GM19395 (cell line): Measurements from ENCODE around the gene SORCS2.
"Not testable (repeated sequence)": the region's sequence is repeated elsewhere in the genome, so short reads cannot be mapped to it uniquely, and the experiment has no call there.

Experiments
- ATAC-seq: cut with Tn5 transposase; IDR thresholded peaks from one replicate; pipeline ENCODE4 v1.9.1; 2021; ENCODE audit warnings: mild to moderate bottlenecking, moderate library complexity; ENCODE audit not compliant: unreplicated experiment

Gene SORCS2

GRCh38 chr4:7159923-7160322 lies 32.4 kb upstream of the SORCS2 start:
- ATAC-seq: no peak

DNA sequence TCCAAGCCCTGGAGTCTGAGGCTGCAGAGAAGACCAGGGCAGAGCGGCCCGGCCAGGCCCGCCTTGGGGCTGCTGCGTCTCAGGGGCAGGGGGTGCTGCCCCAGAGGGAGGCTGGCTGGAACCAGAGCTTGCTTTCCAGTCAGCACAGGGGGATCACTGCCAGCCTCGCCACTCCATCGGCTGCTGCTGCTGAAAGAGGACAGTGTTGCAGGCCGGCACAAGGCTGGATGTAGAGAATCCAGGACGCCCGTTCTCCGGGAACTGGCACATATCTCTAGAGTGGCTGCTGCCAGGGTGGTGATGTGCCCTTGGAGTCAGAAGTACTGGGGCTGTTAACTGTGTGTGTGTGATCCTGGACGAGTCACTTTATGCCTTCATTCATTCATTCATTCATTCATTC lies 31.9 kb upstream of the SORCS2 start:
- ATAC-seq: no peak

DNA sequence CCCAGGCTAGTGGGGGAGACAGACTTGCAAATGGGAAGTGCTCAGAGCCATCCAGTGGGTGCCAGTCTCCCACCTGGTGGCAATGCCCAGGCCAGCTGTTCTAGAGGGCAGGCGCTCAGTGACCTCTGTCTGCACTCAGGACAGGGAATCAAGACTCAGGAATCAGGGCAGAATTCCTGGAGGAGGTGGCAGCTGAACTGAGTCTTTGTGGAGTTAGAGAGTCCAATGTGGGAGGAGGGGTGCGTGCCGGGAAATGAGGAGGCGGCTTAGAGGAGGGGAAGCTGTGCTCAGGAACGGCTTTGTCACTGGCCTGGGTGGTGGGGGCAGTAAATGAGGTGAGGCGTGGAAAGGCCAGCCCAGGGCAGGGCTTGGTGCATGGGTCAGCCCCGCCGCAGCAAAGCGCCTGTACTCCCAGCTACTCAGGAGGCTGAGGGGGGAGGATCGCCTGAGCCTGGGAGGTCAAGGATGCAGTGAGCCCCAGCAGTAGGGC lies 31.3 kb upstream of the SORCS2 start:
- no peak for ATAC-seq

DNA sequence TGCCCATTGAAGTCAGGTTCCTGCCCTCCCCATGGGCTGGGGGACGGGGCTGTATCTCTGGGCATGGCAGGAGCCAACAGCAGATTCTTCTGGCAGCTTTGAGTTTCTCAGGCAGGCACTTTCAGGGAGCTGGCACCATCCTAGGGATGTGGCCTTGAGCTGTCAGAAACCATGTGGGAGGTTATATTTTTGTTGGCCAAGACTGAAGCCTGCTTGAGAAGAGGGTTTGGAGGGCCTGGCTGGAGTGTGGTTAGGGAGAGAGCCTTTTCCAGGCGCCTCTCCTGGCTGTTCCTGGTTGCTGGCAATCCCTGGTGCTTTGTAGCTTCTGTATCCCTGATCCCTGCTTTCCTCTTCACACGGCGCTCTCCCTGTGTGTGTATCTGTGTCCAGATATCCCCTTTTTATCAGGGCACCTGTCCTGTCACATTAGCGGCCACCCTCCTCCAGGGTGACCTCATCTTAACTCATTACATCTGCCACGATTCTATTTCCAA lies 30.6 kb upstream of the SORCS2 start:
- ATAC-seq: no peak

DNA sequence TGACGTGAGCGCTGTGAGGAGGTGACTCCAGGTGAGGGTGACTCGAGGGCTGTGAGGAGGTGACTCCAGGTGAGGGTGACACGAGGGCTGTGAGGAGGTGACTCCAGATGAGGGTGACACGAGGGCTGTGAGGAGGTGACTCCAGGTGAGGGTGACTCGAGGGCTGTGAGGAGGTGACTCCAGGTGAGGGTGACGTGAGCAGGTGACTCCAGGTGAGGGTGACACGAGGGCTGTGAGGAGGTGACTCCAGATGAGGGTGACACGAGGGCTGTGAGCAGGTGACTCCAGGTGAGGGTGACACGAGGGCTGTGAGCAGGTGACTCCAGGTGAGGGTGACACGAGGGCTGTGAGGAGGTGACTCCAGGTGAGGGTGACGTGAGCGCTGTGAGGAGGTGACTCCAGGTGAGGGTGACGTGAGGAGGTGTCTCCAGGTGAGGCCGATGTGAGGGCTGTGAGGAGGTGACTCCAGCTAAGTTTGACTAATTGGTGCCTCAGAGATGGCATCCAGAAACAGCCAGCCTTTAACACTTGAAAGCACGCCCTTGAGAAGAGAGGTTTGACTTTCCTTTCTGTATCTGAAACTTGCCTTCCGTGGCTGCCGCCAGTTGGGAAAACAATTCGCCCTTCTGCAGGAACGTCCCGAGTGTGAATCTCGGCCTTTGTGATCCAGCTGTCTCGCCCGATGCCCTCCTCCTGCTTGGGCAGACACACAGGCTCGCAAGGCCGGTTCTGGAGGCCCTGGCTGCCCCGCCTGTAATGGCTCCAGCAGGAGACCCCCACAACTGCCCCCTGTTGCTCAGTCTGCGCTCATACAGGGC lies 27.1 kb upstream of the SORCS2 start:
- not testable (repeated sequence) for ATAC-seq

GRCh38 chr4:7165874-7166201 lies 26.5 kb upstream of the SORCS2 start:
- no peak for ATAC-seq

GRCh38 chr4:7166237-7166636 lies 26.1 kb upstream of the SORCS2 start:
- no peak for ATAC-seq

DNA sequence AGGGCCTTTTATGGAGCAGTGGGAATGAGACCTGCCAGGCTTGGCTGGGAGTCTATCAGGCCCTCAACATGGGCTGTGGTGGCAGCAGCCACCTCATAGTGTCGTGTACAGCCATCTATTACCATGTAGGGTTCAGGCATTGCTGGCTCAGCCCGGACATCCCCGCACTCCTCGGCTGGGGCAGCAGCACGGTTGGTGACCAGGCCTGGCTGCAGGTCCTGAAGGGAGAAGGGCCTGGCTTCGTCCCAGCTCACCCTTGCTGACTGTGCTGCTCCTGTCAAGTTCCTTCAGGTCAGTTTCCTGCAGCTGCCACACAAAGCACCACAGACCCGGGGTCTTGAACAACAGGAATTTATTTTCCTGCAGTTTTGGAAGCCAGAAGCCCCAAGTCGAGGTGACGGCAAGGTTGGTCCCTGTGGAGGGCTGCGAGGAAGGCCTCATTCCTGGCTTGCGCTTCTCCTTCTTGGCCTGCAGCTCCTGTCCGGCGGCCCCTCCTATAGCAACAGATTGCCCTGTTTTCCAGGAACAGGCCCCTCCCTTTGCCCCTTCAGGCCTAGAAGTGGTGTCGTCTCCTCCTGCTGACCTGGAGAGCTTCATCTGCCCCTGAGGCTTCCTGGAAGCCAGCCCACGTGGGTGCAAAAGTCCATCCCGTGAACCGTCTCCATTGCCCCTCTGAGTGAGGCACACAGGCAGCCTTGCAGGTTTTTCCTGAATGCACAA lies 25.2 kb upstream of the SORCS2 start:
- ATAC-seq: no peak

DNA sequence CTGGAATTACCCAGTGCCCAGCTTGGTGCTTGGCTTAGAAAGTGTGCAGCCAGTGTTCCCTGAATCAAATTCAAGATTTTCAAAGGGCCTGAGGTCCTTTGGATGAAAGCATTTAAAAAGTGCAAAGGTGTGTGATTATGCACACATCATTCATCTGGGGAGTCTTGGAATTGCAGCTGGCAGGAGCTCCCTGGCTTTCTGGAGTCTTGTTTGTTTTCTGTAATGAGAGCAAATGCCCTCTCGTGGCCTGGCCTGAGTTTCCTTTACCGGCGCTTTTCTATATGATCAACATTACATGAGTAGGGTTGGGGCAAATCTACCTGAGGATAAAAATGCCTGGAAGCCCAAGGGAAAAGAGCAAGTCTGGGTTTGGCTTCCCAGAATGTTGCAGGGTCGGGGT lies 24.6 kb upstream of the SORCS2 start:
- no peak for ATAC-seq

DNA sequence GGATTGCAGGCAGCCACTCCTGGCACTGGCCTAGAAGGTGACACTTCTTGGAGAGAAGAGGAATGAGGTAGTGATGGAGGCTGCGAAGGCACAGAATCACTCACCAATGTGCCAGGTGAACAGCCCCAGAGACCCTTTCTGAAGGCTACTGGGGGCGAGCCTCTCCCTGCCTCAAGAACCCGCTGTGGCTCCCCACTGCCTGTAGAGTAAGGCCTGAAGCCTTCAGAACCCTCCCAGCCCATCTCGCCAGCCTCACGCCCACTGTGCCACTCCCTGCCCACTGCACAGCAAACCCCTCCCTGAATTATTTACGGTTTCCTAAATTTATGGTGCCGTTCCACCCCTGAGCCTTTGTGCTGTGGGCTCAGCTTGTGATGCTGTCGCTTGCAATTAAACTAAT lies 24.2 kb upstream of the SORCS2 start:
- ATAC-seq: no peak

DNA sequence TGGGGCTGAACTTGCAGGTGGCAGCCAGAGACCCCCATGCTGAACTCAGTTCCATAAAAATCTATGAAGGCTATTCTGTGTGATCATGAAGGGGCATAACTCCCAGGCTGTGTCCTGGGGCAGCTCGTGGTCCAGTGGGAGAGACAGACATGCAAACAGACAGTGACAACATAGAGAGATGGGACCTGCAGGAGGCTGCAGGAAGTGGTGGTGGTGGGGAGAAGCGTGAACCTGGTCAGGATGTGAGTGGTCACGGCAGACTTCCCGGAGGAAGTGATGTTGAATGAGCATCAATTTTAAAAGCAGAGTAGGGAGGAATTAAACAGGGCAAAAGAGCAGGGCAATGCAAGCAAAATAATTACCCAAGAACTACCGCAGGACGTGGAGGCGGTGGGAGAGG lies 23.2 kb upstream of the SORCS2 start:
- no peak for ATAC-seq

DNA sequence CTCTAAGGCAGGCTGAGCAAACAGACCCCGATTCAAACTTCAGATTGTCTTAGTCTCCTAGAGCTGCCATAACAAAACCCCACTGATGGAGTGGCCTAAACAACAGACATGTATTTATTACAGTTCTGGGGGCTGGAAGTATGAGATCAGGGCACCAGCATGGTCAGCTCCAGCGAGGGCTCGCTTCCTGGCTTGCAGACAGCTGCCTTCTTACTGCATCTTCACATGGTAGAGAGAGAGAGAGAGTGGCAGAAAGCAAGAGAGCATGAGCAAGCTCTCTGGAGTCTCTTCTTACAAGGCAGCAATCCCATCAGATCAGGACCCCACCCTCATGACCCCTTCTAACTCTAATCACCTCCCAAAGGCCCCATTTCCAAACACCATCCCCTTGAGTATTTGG lies 22.3 kb upstream of the SORCS2 start:
- ATAC-seq: no peak

DNA sequence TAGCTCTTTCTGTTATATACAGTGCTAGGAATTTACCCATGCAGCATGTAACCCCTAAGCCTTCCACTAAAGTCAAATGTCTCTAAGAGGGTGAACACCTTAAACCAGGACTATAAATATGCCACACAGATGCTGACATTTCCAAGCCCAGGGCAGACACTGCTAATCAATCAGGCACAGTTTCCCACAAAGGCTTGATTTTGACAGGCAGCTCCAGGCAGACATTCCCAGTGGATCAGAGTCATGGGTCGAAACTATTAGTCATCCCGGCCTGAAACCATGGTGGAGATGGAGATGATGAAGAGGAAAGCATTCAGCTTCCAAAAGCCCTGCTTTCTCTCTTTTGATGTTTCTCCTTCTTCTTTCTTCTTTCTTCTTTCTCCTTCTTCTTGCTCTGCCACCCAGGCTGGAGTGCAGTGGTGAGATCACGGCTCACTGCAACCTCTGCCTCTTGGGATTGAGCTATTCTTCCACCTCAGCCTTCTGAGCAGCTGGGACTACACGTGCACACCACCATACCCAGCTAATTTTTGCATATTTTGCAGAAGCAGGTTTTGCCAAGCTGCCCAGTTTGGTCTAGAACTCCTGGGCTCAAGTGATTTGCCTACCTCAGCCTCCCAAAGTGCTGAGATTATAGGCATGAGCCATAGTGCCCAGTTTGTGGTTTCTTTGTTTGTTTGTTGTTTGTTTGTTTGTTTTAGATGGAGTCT lies 21.0 kb upstream of the SORCS2 start:
- ATAC-seq: no peak

DNA sequence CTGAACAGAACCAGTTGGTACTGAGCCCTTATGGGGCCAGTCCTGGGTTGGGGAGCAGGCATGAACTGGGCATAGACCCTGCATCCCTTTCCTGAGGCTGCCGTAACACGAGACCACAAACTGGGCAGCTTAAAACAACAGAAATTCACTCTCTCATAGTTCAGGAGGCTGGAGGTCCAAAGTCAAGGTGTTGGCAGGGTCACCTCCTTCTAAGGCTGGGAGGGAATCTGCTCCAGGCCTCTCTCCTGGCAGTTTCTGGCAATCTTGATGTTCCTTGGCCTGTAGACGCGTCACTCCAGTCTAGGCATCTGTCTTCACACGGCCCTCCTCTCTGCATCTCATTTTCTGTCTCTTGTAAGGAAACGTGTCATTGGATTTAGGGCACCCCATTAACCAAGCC lies 19.8 kb upstream of the SORCS2 start:
- ATAC-seq: no peak

- no peak for ATAC-seq
Observed at GRCh38 chr4:7172946-7173345, 19.4 kb upstream of the SORCS2 start.

DNA sequence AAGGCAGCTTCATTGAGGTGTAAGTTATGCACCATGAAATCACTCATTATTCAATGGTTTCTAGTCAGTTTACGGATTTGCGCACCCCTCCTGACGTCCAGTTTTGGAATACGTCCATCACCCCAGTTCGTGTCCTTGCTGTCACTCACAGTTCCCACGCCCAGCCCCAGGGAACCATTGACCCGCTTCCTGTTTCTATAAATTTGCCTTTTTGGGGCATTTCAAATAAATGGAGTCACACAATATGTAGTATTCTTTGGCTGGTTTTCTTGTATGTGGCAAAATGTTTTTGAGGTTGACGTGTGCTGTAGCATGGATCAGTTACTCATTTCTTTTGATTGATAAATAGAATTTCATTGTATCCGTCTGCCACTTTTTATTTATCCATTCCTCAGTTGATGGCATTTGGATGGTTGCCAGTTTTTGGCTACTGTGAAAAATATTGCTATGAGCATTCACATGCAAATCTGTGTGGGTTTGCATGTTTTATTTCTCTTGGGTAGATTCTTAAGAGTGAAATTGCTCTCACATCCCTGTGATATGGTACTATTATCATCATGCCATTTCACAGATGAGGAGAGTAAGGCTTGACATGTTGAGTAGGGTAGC lies 18.4 kb upstream of the SORCS2 start:
- no peak for ATAC-seq

DNA sequence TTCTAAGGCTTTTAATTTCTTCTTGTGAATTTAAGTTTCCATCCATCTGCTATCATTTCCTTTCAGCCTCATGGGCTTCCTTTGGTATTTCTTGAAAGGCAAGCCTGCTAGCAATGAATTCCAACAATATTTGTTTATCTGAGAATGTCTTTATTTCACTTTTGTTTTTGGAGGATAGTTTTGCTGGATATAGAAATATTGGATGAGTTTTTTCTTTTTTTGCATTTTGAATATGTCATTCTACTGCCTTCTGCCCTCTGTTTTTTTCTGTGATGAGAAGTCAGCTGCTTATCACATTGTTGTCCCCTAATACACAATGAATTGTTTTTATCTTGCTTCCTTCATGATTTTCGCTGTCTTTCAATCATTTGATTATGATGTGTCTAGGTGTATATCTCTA lies 13.2 kb upstream of the SORCS2 start:
- ATAC-seq: no peak

DNA sequence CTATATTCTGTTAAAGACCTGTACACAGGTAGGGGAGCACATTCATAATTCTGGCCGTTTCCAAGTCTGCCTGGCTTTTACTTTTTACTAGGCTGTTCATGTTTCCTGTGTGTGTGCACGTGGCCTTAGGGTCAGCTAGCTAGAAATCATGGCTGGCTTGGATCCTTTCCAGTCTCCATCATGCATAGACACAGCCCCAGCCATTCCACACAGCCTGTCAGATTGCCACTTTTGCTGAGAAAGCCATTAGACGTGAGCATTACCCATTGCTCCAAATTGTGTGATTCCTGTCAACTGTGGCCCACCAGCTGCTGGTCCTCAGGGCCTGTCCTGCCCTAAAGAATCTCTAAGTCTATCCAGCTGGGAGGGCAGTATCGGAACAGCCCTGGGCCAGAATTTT lies 11.4 kb upstream of the SORCS2 start:
- ATAC-seq: no peak

DNA sequence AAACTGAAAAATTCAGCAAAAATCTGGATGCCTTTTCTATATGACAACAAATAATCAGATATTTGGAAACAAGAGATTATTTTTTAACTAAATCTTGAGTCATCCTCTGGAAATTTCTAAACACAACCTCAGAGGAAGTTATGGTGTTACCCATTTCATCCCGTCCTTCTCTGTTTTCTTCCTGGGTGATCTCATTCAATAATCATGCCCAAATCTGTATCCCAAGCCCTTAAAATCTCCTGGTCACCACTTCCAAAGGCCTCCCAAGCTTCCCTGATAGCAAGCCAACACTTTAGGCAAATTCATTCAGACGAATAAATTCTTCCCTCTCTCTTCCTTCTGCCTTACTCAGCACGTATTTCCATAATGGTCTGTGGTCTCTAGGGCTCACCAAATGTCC lies 9.7 kb upstream of the SORCS2 start:
- ATAC-seq: no peak

DNA sequence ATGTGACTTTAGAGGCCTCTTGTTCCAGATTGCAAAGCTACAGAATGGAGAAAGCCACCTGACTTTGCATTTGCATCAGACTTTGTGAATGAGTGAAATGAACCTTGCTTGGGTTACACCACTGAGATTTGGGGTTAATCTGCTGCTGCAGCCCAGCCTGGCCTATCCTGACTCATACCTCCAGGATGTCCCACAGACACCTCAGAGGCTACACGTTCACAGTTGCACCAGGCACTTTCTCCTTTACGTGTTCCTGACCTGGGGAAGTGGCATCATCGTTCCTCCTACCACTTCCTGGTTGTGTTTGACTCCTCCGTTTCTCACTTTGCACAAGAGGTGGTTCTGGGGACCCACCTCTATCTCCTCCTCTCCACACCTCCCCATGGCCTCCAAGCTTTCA lies 9.2 kb upstream of the SORCS2 start:
- ATAC-seq: no peak

DNA sequence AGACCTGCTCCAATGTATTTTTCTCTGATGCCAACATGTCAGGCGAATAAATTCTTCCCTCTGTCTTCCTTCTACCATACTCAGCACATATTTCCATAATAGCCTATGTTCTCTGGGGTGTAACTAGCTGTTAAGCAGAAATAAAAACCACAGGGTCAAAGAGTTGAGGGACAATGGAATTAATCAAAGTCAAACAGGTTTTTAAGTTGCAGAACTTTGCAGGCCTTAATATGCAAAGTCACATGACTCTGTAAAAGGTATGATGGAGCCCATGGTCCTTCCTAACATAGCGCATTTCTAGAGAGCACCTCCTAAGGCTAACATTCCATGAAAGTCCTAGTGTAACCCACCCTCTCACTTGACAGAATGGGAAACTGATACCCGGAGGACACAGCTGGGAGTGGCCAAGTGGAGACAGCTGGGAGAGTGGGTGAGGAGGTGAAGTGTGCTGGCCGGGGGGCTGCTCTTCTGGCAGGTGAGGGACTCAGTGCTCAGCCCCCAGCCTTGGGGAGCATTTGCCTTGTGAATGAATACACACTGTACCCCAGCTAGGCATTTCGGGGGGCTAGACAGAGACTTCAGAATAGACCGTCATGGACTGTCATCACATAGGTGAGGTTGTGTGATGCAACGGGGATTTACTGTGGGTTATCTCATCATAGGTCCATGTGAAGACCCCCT lies 8.4 kb upstream of the SORCS2 start:
- ATAC-seq: no peak
